Endothelial cell of umbilical vein (primary cell): Measurements from ENCODE around the gene BBX. TPM values are rescaled to one million over a fixed set of nuclear protein-coding genes. Genes with fewer than 3 reads are reported as not detected.

Experiments
- BruUV-seq: library from RNA; stranded (reverse); fragments of 400-500 nt; replicated peaks from 2 replicates; lab custom pipeline; 2021; lab: Mats Ljungman, UMichigan
- CTCF ChIA-PET: fragments of 300-600, 350-600 bp; sonication (Branson Sonifier 250); formaldehyde crosslinking; loops from one replicate; lab custom pipeline; 2021; ENCODE audit warnings: antibody characterized with exemption, inconsistent platforms; lab: Charles Lee
- POLR2A ChIA-PET: fragments of 300-600, 350-600 bp; sonication (Branson Sonifier 250); formaldehyde crosslinking; loops from one replicate; lab custom pipeline; 2021; ENCODE audit warnings: antibody characterized with exemption, inconsistent platforms; lab: Charles Lee
- DNase-seq: peaks from one replicate; pipeline ENCODE4 v3.0.0-alpha.2; 2011; ENCODE audit warnings: low read depth, low spot score
- FAIRE-seq: peaks from 2 replicates; lab custom pipeline; 2011; peaks lifted over from hg19 to GRCh38; lab: Jason Lieb, UNC
- H2AFZ ChIP-seq: 2 replicates; pipeline ENCODE4 v1.6.0; 2012; ENCODE audit warnings: low read depth, low read length, control low read depth, inconsistent platforms
- H3K27ac ChIP-seq: 2 replicates; pipeline ENCODE4 v1.5.1; 2011; ENCODE audit warnings: low read depth, mild to moderate bottlenecking, control low read depth, low read length, moderate library complexity; ENCODE audit not compliant: insufficient read depth
- H3K27me3 ChIP-seq, 2 experiments: 2 replicates each; pipeline versions ENCODE4 v1.6.0 to v1.6.1; 2011; ENCODE audit warnings: low read length in 2 of 2, mixed read lengths in 1 of 2; ENCODE audit not compliant: control insufficient read depth in 2 of 2, insufficient read depth in 2 of 2
- H3K36me3 ChIP-seq, 2 experiments: 2 replicates in 1 of 2; 3 replicates in 1 of 2; pipeline ENCODE4 v1.5.1; 2011; ENCODE audit warnings: low read length in 2 of 2, mild to moderate bottlenecking in 1 of 2, moderate library complexity in 1 of 2; ENCODE audit not compliant: control insufficient read depth in 2 of 2, insufficient read depth in 2 of 2; ENCODE audit errors: extremely low read depth in 1 of 2
- H3K4me1 ChIP-seq: 3 replicates; pipeline ENCODE4 v1.5.1; 2011; ENCODE audit warnings: mild to moderate bottlenecking, low read length; ENCODE audit not compliant: control insufficient read depth, insufficient read depth; ENCODE audit errors: extremely low read depth
- H3K4me2 ChIP-seq: 2 replicates; pipeline ENCODE4 v1.6.1; 2011; ENCODE audit warnings: low read length, control low read depth, mixed read lengths; ENCODE audit not compliant: insufficient read depth
- H3K4me3 ChIP-seq, 3 experiments: fragments of 200-600 bp in 1 of 3; sonication (generic), shearing (Covaris generic) in 1 of 3; replicated peaks in 1 of 3; 2 replicates each; pipeline ENCODE4 v1.5.1; 2011 to 2016; ENCODE audit warnings: control low read depth in 3 of 3, low read length in 3 of 3, mild to moderate bottlenecking in 2 of 3, inconsistent platforms in 1 of 3, low read depth in 1 of 3, moderate library complexity in 1 of 3; ENCODE audit not compliant: insufficient read depth in 1 of 3
- H3K79me2 ChIP-seq: 2 replicates; pipeline ENCODE4 v1.6.0; 2012; ENCODE audit warnings: low read length, inconsistent platforms; ENCODE audit not compliant: control insufficient read depth, insufficient read depth
- H3K9ac ChIP-seq: replicated peaks from 2 replicates; pipeline ENCODE3; 2011; ENCODE audit warnings: low read length, control low read depth; ENCODE audit not compliant: insufficient read depth; ENCODE audit errors: extremely low read depth
- H3K9me1 ChIP-seq: replicated peaks from 3 replicates; pipeline ENCODE4 v1.6.0; 2011; ENCODE audit warnings: mild to moderate bottlenecking, low read length; ENCODE audit not compliant: control insufficient read depth, insufficient read depth; ENCODE audit errors: extremely low read depth
- H3K9me3 ChIP-seq: replicated peaks from 2 replicates; pipeline ENCODE4 v1.5.1; 2012; ENCODE audit warnings: low read length, inconsistent platforms; ENCODE audit not compliant: control insufficient read depth, insufficient read depth
- H4K20me1 ChIP-seq: replicated peaks from 2 replicates; pipeline ENCODE3; 2011; ENCODE audit warnings: mild to moderate bottlenecking, low read length; ENCODE audit not compliant: control insufficient read depth, insufficient read depth; ENCODE audit errors: extremely low read depth
- CTCF ChIP-seq, 2 donors: IDR thresholded peaks; 1 replicate in 1 of 2; 2 replicates in 1 of 2; pipeline ENCODE4 v1.5.1; 2011; ENCODE audit warnings: low read length in 2 of 2, mild to moderate bottlenecking in 2 of 2, moderate library complexity in 2 of 2, control low read depth in 1 of 2, inconsistent platforms in 1 of 2, low read depth in 1 of 2; ENCODE audit not compliant: insufficient read depth in 1 of 2; ENCODE audit errors: extremely low read depth in 1 of 2
- EZH2 ChIP-seq: IDR thresholded peaks from 2 replicates; pipeline ENCODE4 v1.6.1; 2012; ENCODE audit warnings: borderline replicate concordance, low read depth, mild to moderate bottlenecking, moderate library complexity, low read length, inconsistent platforms; ENCODE audit not compliant: severe bottlenecking
- FOS ChIP-seq: IDR thresholded peaks from 2 replicates; pipeline ENCODE4 v1.6.1; 2011; ENCODE audit warnings: mild to moderate bottlenecking, low read length, moderate library complexity, borderline replicate concordance; ENCODE audit not compliant: insufficient read depth
- GATA2 ChIP-seq: IDR thresholded peaks from 2 replicates; pipeline ENCODE4 v1.7.0; 2011; ENCODE audit warnings: low read depth, mild to moderate bottlenecking, moderate library complexity, mixed read lengths, low read length; ENCODE audit not compliant: insufficient read length, insufficient read depth
- JUN ChIP-seq: IDR thresholded peaks from 2 replicates; pipeline ENCODE4 v1.6.1; 2011; ENCODE audit warnings: borderline replicate concordance, low read depth; ENCODE audit not compliant: insufficient read length, insufficient read depth
- MYC ChIP-seq: IDR thresholded peaks from one replicate; pipeline ENCODE4 v1.6.1; 2011; ENCODE audit warnings: mild to moderate bottlenecking, low read depth, low read length
- POLR2A ChIP-seq: IDR thresholded peaks from 2 replicates; pipeline ENCODE4 v1.6.1; 2012; ENCODE audit warnings: low read depth, mild to moderate bottlenecking, control low read depth, low read length
- POLR2AphosphoS5 ChIP-seq: IDR thresholded peaks from 2 replicates; pipeline ENCODE4 v1.6.1; 2012; ENCODE audit warnings: low read depth, mild to moderate bottlenecking, control low read depth, low read length, moderate library complexity; ENCODE audit not compliant: insufficient read depth
- dilution Hi-C: fragments of 300-500 bp; cut with MboI; formaldehyde crosslinking; loops from one replicate; pipeline ENCODE4 v1.15.0; 2019; ENCODE audit warnings: low sequenced_read_pairs; ENCODE audit not compliant: extremely low pct_ligation_motif_present
- intact Hi-C: fragments of 100-400 bp; cut with micrococcal nuclease; formaldehyde crosslinking; loops from one replicate; pipeline ENCODE4 v1.10.0; 2022
- polyA plus RNA-seq, 4 experiments: library from polyadenylated mRNA; depleted of rRNA in 3 of 4; stranded (reverse) in 3 of 4; unstranded in 1 of 4; fragments of >200 nt; gene quantifications; 2 replicates each; pipeline versions ENCODE4 v1.2.1 to v1.2.3, GENCODE V29; 2011 to 2012; ENCODE audit warnings: missing spikeins in 1 of 4
- total RNA-seq: library from RNA; stranded (reverse); gene quantifications from 2 replicates; pipeline ENCODE4 v1.2.3, GENCODE V29; 2021
- TF ChIP-seq, protein P1 (sequence below): IDR thresholded peaks from 2 replicates; pipeline ENCODE4 v1.6.1; 2011; ENCODE audit not compliant: insufficient read depth, insufficient read length

Gene BBX
- total and polyA plus RNA-seq, 2 donors (not counting 3 experiments of a cell fraction or from before 2014, with no cell fraction given): 21.4 to 43.4 TPM

- ChIA-PET CTCF (interaction anchor here (0.6 to 7.6 kb wide), 12 partner anchors 8 to 266 kb away, joined by 3 to 169 read pairs (median 23); no protein-coding TSS in a partner anchor), POLR2A (interaction anchor here (0.6 kb wide), 1 partner anchor 118 kb away, joined by 3 read pairs; no protein-coding TSS in a partner anchor)
- peak overlapping the region; percentile 57 for H3K9ac ChIP-seq
- H3K27me3 ChIP-seq: no peaks in the 10 kb centered on the region
- peaks cover 39% of the 10 kb centered on the region for H3K4me1 ChIP-seq
- intact Hi-C loops: loop anchor here (5.0 to 10.0 kb wide), 4 partner anchors 140 to 815 kb away; partner anchors contain the start of gene BBX
- H3K27ac ChIP-seq: peak overlapping the region; percentile 57
- peak; percentile 83 for DNase-seq
- TF ChIP-seq CTCF (IDR thresholded peaks at IDR 0.05; ENCODE audit: extremely low read depth in 1 of 2, insufficient read depth in 1 of 2, low read depth in 1 of 2, low read length in 2 of 2): no peak
- TF ChIP-seq MYC: no peak
- no peak for TF ChIP-seq POLR2AphosphoS5
- TF ChIP-seq FOS: peak; percentile 74
- TF ChIP-seq JUN: no peak
- no peak for TF ChIP-seq EZH2
- peak; percentile 7 for TF ChIP-seq GATA2
- TF ChIP-seq, protein P1, sequence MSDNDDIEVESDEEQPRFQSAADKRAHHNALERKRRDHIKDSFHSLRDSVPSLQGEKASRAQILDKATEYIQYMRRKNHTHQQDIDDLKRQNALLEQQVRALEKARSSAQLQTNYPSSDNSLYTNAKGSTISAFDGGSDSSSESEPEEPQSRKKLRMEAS: no peak
- TF ChIP-seq POLR2A: no peak
- H3K4me3 ChIP-seq: peak overlapping the region in 2 of 3 experiments; percentile 7 to 56
- no peaks in the 10 kb centered on the region for H3K9me3 ChIP-seq
- no peaks in the 10 kb centered on the region for H3K36me3 ChIP-seq
- no peaks in the 10 kb centered on the region for H4K20me1 ChIP-seq
- dilution Hi-C loops: no loop called here
- H3K4me2 ChIP-seq: peak overlapping the region; percentile 92
- H3K79me2 ChIP-seq: no peaks in the 10 kb centered on the region
- H3K9me1 ChIP-seq: no peaks in the 10 kb centered on the region
- FAIRE-seq: peak; percentile 94
- BruUV-seq: no TSS peak
- no peak overlapping the region for H2AFZ ChIP-seq
Measured at GRCh38 chr3:107662124-107662507, 139.4 kb downstream of the BBX start.
